ENCODE measurements around the gene GUCA1A.

Gene GUCA1A

DNA sequence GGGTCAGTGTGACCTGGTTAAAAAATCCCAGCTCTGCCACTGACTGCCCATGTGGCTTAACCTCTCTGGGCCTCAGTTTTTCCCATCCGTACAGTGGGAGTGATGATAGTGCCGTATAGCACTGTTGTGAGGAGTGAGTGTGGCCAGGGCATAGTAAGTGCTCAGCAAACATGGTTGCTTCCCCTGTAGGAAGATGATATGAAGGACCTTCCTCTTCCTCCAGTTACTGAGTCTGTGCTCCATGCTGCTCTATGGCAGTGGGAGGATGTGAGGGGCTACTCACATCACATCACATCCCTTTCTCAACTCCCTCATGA, 43.8 kb upstream of the GUCA1A start:
- in situ Hi-C loops (cut with MboI; ENCODE audit: low pct_unique_long_range_greater_than_20kb, low sequenced_read_pairs, unreplicated experiment), result no loop called here
- no peak for DNase-seq (ENCODE audit: low spot score)
- TF ChIP-seq, protein P1, sequence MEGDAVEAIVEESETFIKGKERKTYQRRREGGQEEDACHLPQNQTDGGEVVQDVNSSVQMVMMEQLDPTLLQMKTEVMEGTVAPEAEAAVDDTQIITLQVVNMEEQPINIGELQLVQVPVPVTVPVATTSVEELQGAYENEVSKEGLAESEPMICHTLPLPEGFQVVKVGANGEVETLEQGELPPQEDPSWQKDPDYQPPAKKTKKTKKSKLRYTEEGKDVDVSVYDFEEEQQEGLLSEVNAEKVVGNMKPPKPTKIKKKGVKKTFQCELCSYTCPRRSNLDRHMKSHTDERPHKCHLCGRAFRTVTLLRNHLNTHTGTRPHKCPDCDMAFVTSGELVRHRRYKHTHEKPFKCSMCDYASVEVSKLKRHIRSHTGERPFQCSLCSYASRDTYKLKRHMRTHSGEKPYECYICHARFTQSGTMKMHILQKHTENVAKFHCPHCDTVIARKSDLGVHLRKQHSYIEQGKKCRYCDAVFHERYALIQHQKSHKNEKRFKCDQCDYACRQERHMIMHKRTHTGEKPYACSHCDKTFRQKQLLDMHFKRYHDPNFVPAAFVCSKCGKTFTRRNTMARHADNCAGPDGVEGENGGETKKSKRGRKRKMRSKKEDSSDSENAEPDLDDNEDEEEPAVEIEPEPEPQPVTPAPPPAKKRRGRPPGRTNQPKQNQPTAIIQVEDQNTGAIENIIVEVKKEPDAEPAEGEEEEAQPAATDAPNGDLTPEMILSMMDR (IDR thresholded peaks at IDR 0.05; ENCODE audit: extremely low read depth, insufficient read depth, missing control alignments), result no peak

DNA sequence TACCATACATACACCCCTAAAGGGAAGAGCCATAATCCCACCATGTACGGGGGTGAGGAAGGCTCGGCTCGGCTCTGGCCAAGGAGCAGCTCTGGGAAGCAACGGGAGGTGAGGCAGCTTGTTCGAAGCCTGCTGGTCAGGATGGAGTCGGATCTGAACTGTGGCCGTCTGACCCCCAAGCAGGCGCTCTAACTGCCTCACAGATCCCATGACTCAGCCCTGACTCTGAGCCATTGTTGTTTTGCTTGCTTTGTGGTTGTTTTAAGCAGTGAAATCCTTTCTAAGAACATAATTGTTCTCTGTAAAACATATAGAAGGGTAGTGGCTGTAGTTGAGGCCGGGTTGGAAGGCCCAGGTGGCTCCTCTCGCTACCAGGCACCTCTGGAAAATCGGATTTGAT, 41.6 kb upstream of the GUCA1A start:
- in situ Hi-C loops (cut with MboI; ENCODE audit: low pct_unique_long_range_greater_than_20kb, low sequenced_read_pairs, unreplicated experiment), result no loop called here
- TF ChIP-seq, protein P1 (IDR thresholded peaks at IDR 0.05; ENCODE audit: extremely low read depth, insufficient read depth, missing control alignments), result no peak
- DNase-seq (ENCODE audit: low spot score), result no peak

DNA sequence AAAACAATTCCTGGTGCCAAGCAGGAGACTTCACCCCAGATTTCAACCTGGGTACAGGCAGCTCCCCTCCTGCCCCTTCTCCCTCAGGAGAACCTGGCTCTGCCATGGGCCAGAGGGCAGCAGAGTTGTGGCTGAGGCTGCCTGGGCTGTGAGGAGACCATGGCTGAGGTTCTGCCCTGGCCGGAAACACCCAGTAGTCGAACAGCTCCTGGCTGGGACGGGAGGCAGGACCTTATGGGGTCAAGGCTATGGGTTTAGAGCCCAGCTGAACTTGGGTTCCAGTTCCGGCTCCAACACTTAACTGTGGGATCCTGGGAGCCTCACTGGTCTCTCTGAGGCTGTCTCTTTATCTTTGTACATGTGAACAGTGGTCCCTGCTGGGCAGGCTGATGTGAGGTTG, 39.2 kb upstream of the GUCA1A start:
- in situ Hi-C loops (cut with MboI; ENCODE audit: low pct_unique_long_range_greater_than_20kb, low sequenced_read_pairs, unreplicated experiment), result no loop called here
- no peak for DNase-seq (ENCODE audit: low spot score)
- TF ChIP-seq, protein P1 (IDR thresholded peaks at IDR 0.05; ENCODE audit: extremely low read depth, insufficient read depth, missing control alignments), result no peak

DNA sequence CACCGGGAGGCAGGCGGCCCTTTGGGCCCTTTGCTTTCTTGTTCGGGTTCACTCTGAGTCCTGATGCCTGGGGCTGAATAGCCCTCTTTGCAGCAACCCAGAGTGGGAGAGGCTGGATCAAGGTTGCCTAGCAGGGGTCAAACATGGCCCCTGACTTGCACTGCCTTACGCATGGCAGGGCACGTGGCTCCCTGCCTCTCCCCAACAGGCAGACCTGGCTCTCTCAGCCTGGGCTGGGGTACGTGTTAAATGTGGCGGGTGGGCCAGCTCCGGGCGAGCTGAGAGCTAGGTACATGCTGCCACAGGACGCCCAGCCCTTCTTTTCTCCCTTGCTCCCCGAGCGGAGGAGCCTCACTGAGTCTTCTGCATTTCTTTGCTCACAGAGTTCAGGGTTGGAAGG, 38.0 kb upstream of the GUCA1A start:
- TF ChIP-seq, protein P1 (IDR thresholded peaks at IDR 0.05; ENCODE audit: extremely low read depth, insufficient read depth, missing control alignments), result no peak
- no peak for DNase-seq (ENCODE audit: low spot score)
- in situ Hi-C loops (cut with MboI; ENCODE audit: low pct_unique_long_range_greater_than_20kb, low sequenced_read_pairs, unreplicated experiment), result no loop called here

DNA sequence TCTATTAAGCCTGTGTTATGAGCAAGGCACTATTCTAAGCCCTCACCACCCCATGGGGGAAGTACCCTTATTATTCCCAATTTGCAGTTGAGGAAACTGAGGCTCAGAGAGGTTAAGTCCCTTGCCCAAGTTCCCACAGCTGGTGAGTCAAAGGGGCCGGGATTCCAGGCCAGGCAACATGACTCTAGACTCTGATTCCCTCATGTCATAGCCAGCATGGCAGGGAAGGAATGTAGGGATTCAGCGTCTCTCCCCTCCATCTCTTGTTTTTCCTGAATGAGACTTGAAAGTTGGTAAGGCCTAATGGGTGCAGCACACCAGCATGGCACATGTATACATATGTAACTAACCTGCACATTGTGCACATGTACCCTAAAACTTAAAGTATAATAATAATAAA, 37.4 kb upstream of the GUCA1A start:
- no peak for DNase-seq (ENCODE audit: low spot score)
- in situ Hi-C loops (cut with MboI; ENCODE audit: low pct_unique_long_range_greater_than_20kb, low sequenced_read_pairs, unreplicated experiment), result no loop called here
- TF ChIP-seq, protein P1 (IDR thresholded peaks at IDR 0.05; ENCODE audit: extremely low read depth, insufficient read depth, missing control alignments), result no peak

DNA sequence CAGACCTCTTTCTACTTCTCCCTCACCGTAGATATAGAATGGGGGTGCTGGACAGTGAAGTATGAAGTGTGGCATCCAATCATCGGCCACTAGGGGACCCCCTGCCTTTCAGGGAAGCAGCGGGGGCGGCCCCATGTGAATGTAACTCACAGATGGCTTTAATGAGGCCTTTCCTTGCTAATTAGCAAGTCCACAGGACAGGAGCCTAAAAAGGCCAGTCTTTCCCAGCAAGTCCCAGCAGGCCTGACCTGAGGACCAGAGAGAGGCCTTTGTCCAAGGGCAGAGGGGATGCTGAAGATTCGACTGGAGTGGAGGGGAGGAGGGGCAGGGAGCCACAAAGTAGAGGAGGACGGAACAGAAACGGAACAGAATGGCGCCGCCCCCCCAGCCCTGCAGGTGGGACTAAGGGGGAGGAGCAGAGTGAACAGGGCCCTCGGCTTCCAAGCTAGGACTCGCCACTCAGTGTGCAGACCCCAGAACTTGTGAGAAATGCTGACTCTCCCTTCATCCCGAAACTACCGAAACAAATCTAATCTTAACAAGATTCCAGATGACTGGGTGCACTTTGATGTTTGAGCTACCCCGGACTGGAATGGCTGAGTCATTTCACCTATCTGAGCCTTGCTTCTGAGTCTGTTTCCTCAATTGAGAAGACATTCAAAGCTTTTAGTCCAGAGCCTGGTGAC, 36.5 kb upstream of the GUCA1A start:
- peak; percentile 86 for DNase-seq (ENCODE audit: low spot score)

More for the DNA sequence above, 36.5 kb upstream of the GUCA1A start:
- TF ChIP-seq, protein P1 (IDR thresholded peaks at IDR 0.05; ENCODE audit: extremely low read depth, insufficient read depth, missing control alignments), result peak; percentile 65
- in situ Hi-C loops (cut with MboI; ENCODE audit: low pct_unique_long_range_greater_than_20kb, low sequenced_read_pairs, unreplicated experiment), result no loop called here

Measured in GM13977 (cell line).